ENCODE measurements around the gene EXOC8.
A peak's percentile ranks its signal among the peaks of the same experiment; 100 is the strongest.

The EXOC8 gene

GRCh38 chr1:231337472-231338269 is at the start of gene EXOC8:
Gene EXOC8, minus strand, starts transcription at chr1:231337852. Its CDS starts 107 bp downstream, at chr1:231337745.
- Histone ChIP-seq H3K27me3 (ENCODE audit: control insufficient read depth, insufficient read depth, low read length) (no peaks in the 10 kb centered on the region), H3K4me1 (ENCODE audit: control insufficient read depth, insufficient read depth, low read length) (peaks cover 3% of the 10 kb centered on the region; the same call in 1 of the 2 replicates), H3K27ac (ENCODE audit: low read length) (no peak within 1 kb of the TSS), H3K9me3 (ENCODE audit: control insufficient read depth, insufficient read depth, low read length) (no peaks in the 10 kb centered on the region), H3K4me3 (ENCODE audit: low read length) (peak within 1 kb of the TSS; percentile 83), H3K36me3 (ENCODE audit: control insufficient read depth, insufficient read depth, low read length) (no peaks in the 10 kb centered on the region; the same call in 1 of the 2 replicates)
- no CpG with 5 or more reads among the region's 74 CpGs for WGBS (ENCODE audit: insufficient coverage, insufficient read length)
- peak; percentile 97 for DNase-seq (ENCODE audit: low read depth, low spot score)

GRCh38 chr1:231386466-231386865 is 48.8 kb upstream of the EXOC8 start:
- no peak for DNase-seq (ENCODE audit: low read depth, low spot score)
- no peak overlapping the region for H3K27ac ChIP-seq (ENCODE audit: low read length)
- H3K4me1 ChIP-seq (ENCODE audit: control insufficient read depth, insufficient read depth, low read length) = no peaks in the 10 kb centered on the region

GRCh38 chr1:231385416-231385748 is 47.7 kb upstream of the EXOC8 start:
- no peaks in the 10 kb centered on the region for H3K4me1 ChIP-seq (ENCODE audit: control insufficient read depth, insufficient read depth, low read length)
- DNase-seq (ENCODE audit: low read depth, low spot score) = no peak
- WGBS (ENCODE audit: insufficient coverage, insufficient read length) = no CpG with 5 or more reads among the region's 2 CpGs
- no peaks in the 10 kb centered on the region for H3K27me3 ChIP-seq (ENCODE audit: control insufficient read depth, insufficient read depth, low read length)
- H3K27ac ChIP-seq (ENCODE audit: low read length) = no peak overlapping the region
- no peaks in the 10 kb centered on the region for H3K36me3 ChIP-seq (ENCODE audit: control insufficient read depth, insufficient read depth, low read length)
- H3K4me3 ChIP-seq (ENCODE audit: low read length) = no peak overlapping the region
- no peaks in the 10 kb centered on the region for H3K9me3 ChIP-seq (ENCODE audit: control insufficient read depth, insufficient read depth, low read length)

More at GRCh38 chr1:231386466-231386865, 48.8 kb upstream of the EXOC8 start:
- H3K4me3 ChIP-seq (ENCODE audit: low read length) = no peak overlapping the region
- no peaks in the 10 kb centered on the region for H3K9me3 ChIP-seq (ENCODE audit: control insufficient read depth, insufficient read depth, low read length)
- no peaks in the 10 kb centered on the region for H3K36me3 ChIP-seq (ENCODE audit: control insufficient read depth, insufficient read depth, low read length)
- no peaks in the 10 kb centered on the region for H3K27me3 ChIP-seq (ENCODE audit: control insufficient read depth, insufficient read depth, low read length)

DNA sequence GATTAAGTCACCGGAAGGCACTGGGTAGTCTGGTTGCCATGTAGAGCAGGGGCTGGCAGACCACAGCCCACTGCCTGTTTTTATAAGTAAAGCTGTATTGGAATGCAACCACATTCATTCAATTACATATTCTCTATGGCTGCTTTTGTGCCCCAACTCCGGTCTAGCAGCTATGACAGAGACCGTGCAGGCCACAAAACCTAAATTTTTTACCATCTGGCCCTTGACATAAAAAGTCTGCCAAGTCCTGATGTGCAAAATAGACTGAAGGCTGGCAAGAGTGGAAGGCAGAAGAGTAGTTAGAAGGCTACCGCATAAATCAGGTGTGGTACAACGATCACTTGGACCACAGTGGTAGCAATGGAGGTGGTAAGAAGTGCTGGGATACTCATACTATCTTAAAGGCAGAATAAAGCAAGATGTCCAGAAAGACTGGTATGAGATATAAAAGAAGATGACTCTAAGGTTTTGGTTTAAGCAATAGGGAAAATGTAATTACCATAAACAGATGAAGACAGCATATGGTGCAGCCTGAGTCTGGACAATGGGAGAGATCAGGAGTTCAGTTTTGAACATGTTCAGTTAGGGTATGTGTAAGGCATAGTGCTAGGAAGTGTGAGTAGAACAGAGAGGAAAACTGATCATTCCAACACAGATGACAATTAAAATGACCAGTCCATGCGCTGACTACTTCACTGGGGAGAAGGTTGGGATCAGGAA is 47.2 kb upstream of the EXOC8 start:
- no CpG with 5 or more reads among the region's 6 CpGs for WGBS (ENCODE audit: insufficient coverage, insufficient read length)
- H3K9me3 ChIP-seq (ENCODE audit: control insufficient read depth, insufficient read depth, low read length) = no peaks in the 10 kb centered on the region
- no peak overlapping the region for H3K4me3 ChIP-seq (ENCODE audit: low read length)
- H3K36me3 ChIP-seq (ENCODE audit: control insufficient read depth, insufficient read depth, low read length) = no peaks in the 10 kb centered on the region
- no peaks in the 10 kb centered on the region for H3K27me3 ChIP-seq (ENCODE audit: control insufficient read depth, insufficient read depth, low read length)
- H3K27ac ChIP-seq (ENCODE audit: low read length) = no peak overlapping the region
- no peaks in the 10 kb centered on the region for H3K4me1 ChIP-seq (ENCODE audit: control insufficient read depth, insufficient read depth, low read length)
- DNase-seq (ENCODE audit: low read depth, low spot score) = no peak

DNA sequence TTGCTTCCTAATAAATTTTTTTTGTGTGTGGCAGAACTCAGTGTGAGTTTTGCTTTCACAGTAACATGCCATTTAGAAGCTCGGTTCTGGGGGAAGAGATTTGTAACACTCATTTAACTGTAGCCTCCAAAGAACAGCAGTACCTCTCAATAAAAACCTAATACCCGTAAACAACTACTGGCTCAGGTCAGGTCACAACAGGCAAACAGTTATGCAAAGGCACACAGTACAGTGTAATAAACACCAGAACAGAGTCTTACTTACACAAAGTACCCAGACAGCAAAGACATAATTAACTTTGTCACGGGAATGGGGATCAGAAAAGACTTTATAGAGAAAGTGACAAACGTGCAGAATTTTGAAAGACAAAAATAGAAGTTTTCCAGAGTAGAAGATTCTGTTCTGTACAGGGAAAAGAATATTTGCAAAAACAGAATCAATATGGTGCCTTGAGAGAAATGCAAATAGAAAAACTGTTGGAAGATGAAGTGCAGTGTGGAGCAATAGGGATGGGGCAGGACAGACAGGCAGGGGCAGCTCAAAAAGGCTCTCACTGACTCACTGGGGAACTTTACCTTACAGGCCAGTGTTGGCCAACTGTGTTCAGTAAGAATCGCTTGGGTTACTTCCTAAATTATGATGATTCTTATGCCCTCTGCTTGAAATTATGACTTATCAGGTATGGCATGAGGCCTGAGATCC is 45.7 kb upstream of the EXOC8 start:
- H3K4me3 ChIP-seq (ENCODE audit: low read length) = no peak overlapping the region
- H3K36me3 ChIP-seq (ENCODE audit: control insufficient read depth, insufficient read depth, low read length) = no peaks in the 10 kb centered on the region
- no peaks in the 10 kb centered on the region for H3K4me1 ChIP-seq (ENCODE audit: control insufficient read depth, insufficient read depth, low read length)
- WGBS (ENCODE audit: insufficient coverage, insufficient read length) = no CpG with 5 or more reads among the region's 5 CpGs
- DNase-seq (ENCODE audit: low read depth, low spot score) = no peak
- no peaks in the 10 kb centered on the region for H3K9me3 ChIP-seq (ENCODE audit: control insufficient read depth, insufficient read depth, low read length)
- no peak overlapping the region for H3K27ac ChIP-seq (ENCODE audit: low read length)
- H3K27me3 ChIP-seq (ENCODE audit: control insufficient read depth, insufficient read depth, low read length) = no peaks in the 10 kb centered on the region

DNA sequence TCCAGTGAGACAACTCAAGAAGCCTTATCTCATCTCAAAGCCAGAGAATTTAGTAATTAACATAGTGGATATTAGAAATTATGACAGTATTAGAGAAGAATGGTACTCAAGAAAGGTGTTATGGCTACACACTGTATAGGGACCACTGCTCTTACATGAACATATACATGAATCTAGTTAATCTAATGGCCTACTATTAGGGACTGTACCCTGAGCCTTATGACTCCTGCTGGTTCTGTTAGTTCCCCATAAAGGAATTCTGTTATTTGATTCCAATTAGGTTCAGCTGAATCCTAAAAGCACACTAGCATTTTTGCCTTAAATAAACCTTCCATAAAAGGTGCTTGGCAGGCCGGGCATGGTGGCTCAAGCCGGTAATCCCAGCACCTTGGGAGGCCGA is 44.8 kb upstream of the EXOC8 start:
- Histone ChIP-seq H3K9me3 (ENCODE audit: control insufficient read depth, insufficient read depth, low read length) (no peaks in the 10 kb centered on the region), H3K27ac (ENCODE audit: low read length) (no peak overlapping the region), H3K27me3 (ENCODE audit: control insufficient read depth, insufficient read depth, low read length) (no peaks in the 10 kb centered on the region), H3K4me1 (ENCODE audit: control insufficient read depth, insufficient read depth, low read length) (no peaks in the 10 kb centered on the region), H3K36me3 (ENCODE audit: control insufficient read depth, insufficient read depth, low read length) (no peaks in the 10 kb centered on the region), H3K4me3 (ENCODE audit: low read length) (no peak overlapping the region)
- no CpG with 5 or more reads among the region's 3 CpGs for WGBS (ENCODE audit: insufficient coverage, insufficient read length)
- DNase-seq (ENCODE audit: low read depth, low spot score) = no peak

DNA sequence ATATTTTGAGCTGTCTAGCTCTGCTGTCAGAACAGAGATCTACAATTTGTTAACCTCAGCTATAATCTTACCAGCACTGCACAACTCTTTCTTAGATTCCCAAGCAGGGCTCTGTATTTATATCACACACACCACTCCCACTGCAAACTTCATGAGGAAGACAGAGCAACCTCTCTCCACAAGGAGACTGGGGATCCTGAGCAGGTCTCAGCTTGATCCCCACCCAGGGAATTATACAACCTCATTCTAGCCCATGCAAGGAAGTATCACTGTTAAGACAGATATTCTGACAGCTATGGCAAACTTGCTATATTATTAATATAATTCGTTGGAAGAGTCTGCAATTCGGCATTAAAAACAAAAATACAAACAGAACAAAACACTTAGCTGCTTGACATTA is 44.1 kb upstream of the EXOC8 start:
- H3K27ac ChIP-seq (ENCODE audit: low read length) = no peak overlapping the region
- no peak overlapping the region for H3K4me3 ChIP-seq (ENCODE audit: low read length)
- DNase-seq (ENCODE audit: low read depth, low spot score) = no peak
- WGBS (ENCODE audit: insufficient coverage, insufficient read length) = no CpG with 5 or more reads among the region's 2 CpGs
- H3K9me3 ChIP-seq (ENCODE audit: control insufficient read depth, insufficient read depth, low read length) = no peaks in the 10 kb centered on the region
- H3K4me1 ChIP-seq (ENCODE audit: control insufficient read depth, insufficient read depth, low read length) = peaks cover 2% of the 10 kb centered on the region; the same call in 1 of the 2 replicates
- no peaks in the 10 kb centered on the region for H3K36me3 ChIP-seq (ENCODE audit: control insufficient read depth, insufficient read depth, low read length)
- H3K27me3 ChIP-seq (ENCODE audit: control insufficient read depth, insufficient read depth, low read length) = no peaks in the 10 kb centered on the region

DNA sequence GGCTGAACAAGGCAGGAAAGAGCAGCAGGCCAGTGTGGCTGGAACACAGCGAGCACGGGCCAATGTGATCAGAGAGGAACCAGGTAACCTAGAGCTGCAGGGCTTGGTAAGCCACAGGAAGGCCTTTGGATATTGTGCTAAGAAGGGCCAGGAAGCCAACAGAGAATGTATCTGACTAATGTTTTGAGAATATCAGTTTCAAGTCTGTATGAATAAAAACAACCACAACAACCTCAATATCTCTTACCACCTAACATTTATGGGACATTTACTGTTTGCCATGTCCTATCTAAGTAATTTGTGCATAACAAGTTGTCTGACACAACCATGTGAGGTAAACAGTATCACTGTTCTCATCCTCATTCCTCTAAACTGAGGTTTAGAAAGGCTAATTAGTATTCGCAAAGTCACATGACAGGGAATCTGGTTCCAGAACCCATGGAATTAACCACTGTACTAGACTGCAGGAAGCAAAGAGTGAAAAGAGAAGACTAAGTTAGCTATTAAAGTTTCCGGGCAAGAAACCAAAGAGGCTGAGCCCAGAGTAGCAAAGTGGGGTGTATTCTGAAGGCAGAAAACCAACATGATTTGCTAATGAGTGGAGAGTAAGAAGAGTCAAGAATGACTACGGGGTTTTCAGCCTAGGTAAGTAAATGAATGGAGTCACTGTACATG is 39.4 kb upstream of the EXOC8 start:
- Histone ChIP-seq H3K4me3 (ENCODE audit: low read length) (no peak overlapping the region), H3K9me3 (ENCODE audit: control insufficient read depth, insufficient read depth, low read length) (no peaks in the 10 kb centered on the region), H3K4me1 (ENCODE audit: control insufficient read depth, insufficient read depth, low read length) (peaks cover 2% of the 10 kb centered on the region; the same call in 1 of the 2 replicates), H3K27ac (ENCODE audit: low read length) (no peak overlapping the region), H3K27me3 (ENCODE audit: control insufficient read depth, insufficient read depth, low read length) (no peaks in the 10 kb centered on the region), H3K36me3 (ENCODE audit: control insufficient read depth, insufficient read depth, low read length) (no peaks in the 10 kb centered on the region)
- DNase-seq (ENCODE audit: low read depth, low spot score) = no peak
- no CpG with 5 or more reads among the region's 5 CpGs for WGBS (ENCODE audit: insufficient coverage, insufficient read length)

- H3K4me1 ChIP-seq (ENCODE audit: control insufficient read depth, insufficient read depth, low read length) = peaks cover 2% of the 10 kb centered on the region; the same call in 1 of the 2 replicates
- H3K9me3 ChIP-seq (ENCODE audit: control insufficient read depth, insufficient read depth, low read length) = no peaks in the 10 kb centered on the region
- no CpG with 5 or more reads among the region's 4 CpGs for WGBS (ENCODE audit: insufficient coverage, insufficient read length)
- H3K4me3 ChIP-seq (ENCODE audit: low read length) = no peak overlapping the region
- no peak for DNase-seq (ENCODE audit: low read depth, low spot score)
- no peaks in the 10 kb centered on the region for H3K36me3 ChIP-seq (ENCODE audit: control insufficient read depth, insufficient read depth, low read length)
- no peaks in the 10 kb centered on the region for H3K27me3 ChIP-seq (ENCODE audit: control insufficient read depth, insufficient read depth, low read length)
- H3K27ac ChIP-seq (ENCODE audit: low read length) = no peak overlapping the region
Measured at GRCh38 chr1:231376101-231376500, 38.4 kb upstream of the EXOC8 start.

- WGBS (ENCODE audit: insufficient coverage, insufficient read length) = no CpG with 5 or more reads among the region's 4 CpGs
- Histone ChIP-seq H3K4me1 (ENCODE audit: control insufficient read depth, insufficient read depth, low read length) (peaks cover 2% of the 10 kb centered on the region; the same call in 1 of the 2 replicates), H3K36me3 (ENCODE audit: control insufficient read depth, insufficient read depth, low read length) (no peaks in the 10 kb centered on the region), H3K9me3 (ENCODE audit: control insufficient read depth, insufficient read depth, low read length) (no peaks in the 10 kb centered on the region), H3K4me3 (ENCODE audit: low read length) (no peak overlapping the region), H3K27me3 (ENCODE audit: control insufficient read depth, insufficient read depth, low read length) (no peaks in the 10 kb centered on the region), H3K27ac (ENCODE audit: low read length) (no peak overlapping the region)
- no peak for DNase-seq (ENCODE audit: low read depth, low spot score)
Measured at GRCh38 chr1:231374394-231374793, 36.7 kb upstream of the EXOC8 start.
